Chondrocyte (in vitro differentiated cells): ENCODE measurements around the gene ANKRD16. TPM values are rescaled to one million over a fixed set of nuclear protein-coding genes. Genes with fewer than 3 reads are reported as not detected.
A peak's percentile ranks its signal among the peaks of the same experiment; 100 is the strongest.

Source experiments
- DNase-seq: peaks from one replicate; pipeline ENCODE4 v3.0.0; 2021; ENCODE audit warnings: mixed read lengths, low spot score
- H3K27ac Mint-ChIP-seq: one replicate; pipeline ENCODE4 v1.8.0; 2021; ENCODE audit warnings: mild to moderate bottlenecking, moderate library complexity, mixed read lengths; ENCODE audit not compliant: unreplicated experiment
- H3K27me3 Mint-ChIP-seq: 2 replicates; pipeline ENCODE4 v1.8.0; 2021; ENCODE audit warnings: low read depth, mixed read lengths
- H3K36me3 Mint-ChIP-seq: 2 replicates; pipeline ENCODE4 v1.8.0; 2021; ENCODE audit warnings: low read depth, mixed read lengths
- H3K4me1 Mint-ChIP-seq: 2 replicates; pipeline ENCODE4 v1.8.0; 2021; ENCODE audit warnings: low read depth, mild to moderate bottlenecking, mixed read lengths
- H3K4me3 Mint-ChIP-seq: one replicate; pipeline ENCODE4 v1.8.0; 2021; ENCODE audit warnings: mild to moderate bottlenecking, moderate library complexity, mixed read lengths; ENCODE audit not compliant: unreplicated experiment
- H3K9me3 Mint-ChIP-seq: 2 replicates; pipeline ENCODE4 v1.8.0; 2021; ENCODE audit warnings: low read depth, mixed read lengths
- total RNA-seq: library from RNA; stranded (reverse); gene quantifications from 3 replicates; pipeline ENCODE4 v1.2.1, GENCODE V29; 2021
- TF ChIP-seq, protein P1 (sequence below): fragments of 200-600 bp; sonication (generic); IDR thresholded peaks from 2 replicates; pipeline ENCODE4 v1.5.0; 2021; ENCODE audit warnings: antibody characterized with exemption, mild to moderate bottlenecking, moderate library complexity

Gene ANKRD16
- total RNA-seq, 1 donor from 2014 or later = 5.8 TPM

DNA sequence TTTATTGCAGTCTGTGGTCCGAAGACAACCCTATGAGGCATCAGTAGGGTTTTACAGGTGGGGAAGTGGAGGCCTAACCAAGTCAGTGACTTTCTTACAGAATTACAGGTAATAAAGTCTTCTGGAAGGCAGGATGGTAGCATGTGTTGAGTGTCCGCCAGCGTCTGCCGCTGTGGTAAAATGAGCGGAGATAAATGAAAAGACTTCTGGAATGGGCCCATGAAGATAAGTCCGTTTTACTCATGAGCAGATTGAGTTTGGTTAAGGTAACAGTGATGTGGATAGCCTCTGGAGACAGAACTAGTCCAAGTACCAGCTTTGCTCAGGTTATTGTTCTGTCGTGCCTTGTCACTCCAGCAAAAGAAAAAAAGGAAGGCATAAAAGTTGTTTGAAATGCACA lies 1.3 kb upstream of the ANKRD16 start:
- Mint-ChIP-seq H3K27me3 (no peaks in the 10 kb centered on the region), H3K36me3 (peaks cover 6% of the 10 kb centered on the region), H3K4me3 (peak overlapping the region; percentile 85), H3K27ac (peak overlapping the region; percentile 91), H3K9me3 (no peaks in the 10 kb centered on the region), H3K4me1 (peaks cover 46% of the 10 kb centered on the region)
- TF ChIP-seq, protein P1, sequence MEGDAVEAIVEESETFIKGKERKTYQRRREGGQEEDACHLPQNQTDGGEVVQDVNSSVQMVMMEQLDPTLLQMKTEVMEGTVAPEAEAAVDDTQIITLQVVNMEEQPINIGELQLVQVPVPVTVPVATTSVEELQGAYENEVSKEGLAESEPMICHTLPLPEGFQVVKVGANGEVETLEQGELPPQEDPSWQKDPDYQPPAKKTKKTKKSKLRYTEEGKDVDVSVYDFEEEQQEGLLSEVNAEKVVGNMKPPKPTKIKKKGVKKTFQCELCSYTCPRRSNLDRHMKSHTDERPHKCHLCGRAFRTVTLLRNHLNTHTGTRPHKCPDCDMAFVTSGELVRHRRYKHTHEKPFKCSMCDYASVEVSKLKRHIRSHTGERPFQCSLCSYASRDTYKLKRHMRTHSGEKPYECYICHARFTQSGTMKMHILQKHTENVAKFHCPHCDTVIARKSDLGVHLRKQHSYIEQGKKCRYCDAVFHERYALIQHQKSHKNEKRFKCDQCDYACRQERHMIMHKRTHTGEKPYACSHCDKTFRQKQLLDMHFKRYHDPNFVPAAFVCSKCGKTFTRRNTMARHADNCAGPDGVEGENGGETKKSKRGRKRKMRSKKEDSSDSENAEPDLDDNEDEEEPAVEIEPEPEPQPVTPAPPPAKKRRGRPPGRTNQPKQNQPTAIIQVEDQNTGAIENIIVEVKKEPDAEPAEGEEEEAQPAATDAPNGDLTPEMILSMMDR = no peak
- no peak for DNase-seq

DNA sequence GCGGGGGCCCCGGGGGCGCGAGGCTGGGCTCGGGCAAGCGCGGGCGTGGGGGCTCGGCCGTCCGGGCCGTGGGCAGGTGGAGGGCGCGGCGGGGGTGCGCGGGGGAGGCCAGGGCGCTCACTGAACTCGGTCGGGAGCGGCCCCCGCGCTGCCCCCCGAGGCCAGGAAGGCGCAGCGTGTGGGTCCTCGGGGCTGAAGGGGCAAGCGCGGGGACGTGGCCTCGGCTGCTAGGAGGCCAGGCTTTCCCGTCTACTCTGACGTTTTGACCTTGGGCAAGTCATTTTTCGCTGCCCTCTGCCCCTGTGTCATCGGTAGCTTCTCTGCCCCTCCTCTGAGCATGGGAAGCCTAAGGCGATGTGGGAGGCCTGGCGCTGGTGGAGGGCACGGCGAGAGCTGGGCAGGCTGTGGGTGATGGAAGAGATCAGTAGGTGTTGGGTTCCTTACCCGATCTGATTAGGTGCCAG lies 791 bp upstream of the ANKRD16 start:
- peaks cover 46% of the 10 kb centered on the region for H3K4me1 Mint-ChIP-seq
- peaks cover 3% of the 10 kb centered on the region for H3K36me3 Mint-ChIP-seq
- no peaks in the 10 kb centered on the region for H3K9me3 Mint-ChIP-seq
- no peaks in the 10 kb centered on the region for H3K27me3 Mint-ChIP-seq
- DNase-seq = no peak
- peak overlapping the region; percentile 91 for H3K27ac Mint-ChIP-seq
- peak overlapping the region; percentile 85 for H3K4me3 Mint-ChIP-seq
- TF ChIP-seq, protein P1 = no peak

DNA sequence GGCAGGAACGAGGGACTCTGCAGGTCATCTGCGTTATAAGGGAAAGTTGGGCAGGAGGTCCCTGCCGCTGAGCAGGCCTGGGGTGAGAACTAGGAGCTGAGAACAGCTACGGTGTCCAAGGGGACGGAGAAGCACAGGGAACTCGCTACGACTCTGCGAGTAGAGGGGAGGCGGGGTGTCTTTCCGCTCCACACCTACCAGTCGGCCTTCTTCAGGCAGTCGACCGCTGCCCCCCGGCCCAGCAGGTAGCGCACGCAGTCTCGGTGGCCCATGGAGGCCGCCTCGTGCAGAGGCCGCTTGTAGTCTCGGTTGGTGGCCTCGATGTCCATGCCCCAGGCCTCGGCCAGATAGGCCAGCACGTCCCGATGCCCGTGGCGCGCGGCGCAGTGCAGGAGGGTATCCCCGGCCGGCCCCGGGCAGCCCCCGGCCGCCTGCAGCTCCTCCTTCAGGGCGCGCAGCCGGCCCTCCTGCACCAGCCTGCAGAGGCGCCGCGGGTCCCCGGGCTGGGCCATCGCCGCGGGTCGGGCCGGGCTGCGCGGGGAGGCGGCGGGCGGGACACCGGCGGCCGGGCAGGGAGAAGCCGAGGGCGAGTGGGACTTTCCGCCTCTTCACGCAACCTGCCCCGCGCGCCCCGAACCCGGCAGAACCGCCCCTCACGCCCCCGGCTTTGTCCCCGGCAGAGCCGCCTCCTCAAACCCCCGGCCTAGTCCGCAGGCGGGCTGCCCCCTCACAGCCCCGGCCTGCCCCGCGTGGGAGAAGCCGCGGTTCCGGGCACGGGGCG lies 660 bp downstream of the ANKRD16 start:
- no peak for DNase-seq
- Mint-ChIP-seq H3K4me3 (peak overlapping the region; percentile 87), H3K9me3 (no peaks in the 10 kb centered on the region), H3K27me3 (no peaks in the 10 kb centered on the region), H3K27ac (peak overlapping the region; percentile 93), H3K36me3 (peaks cover 9% of the 10 kb centered on the region), H3K4me1 (peaks cover 46% of the 10 kb centered on the region)
- TF ChIP-seq, protein P1 = peak; percentile 44

DNA sequence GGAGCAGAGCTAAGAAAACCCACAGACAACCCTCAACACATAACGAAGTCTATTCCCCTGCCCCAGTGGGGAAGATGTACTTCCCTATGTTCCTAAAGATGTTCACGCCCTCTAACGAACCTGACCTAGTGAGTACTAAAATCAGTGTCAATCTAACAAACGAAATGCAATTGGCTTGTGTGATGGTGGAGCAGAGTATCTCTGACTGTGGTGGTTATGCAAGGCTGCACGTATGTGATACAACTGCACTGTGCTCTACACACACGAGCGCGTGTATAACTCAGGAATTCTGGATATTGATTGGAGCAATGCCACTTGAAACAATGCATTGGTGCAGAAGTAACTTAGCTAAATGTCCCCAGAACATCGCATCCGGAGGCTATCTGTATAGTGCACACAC lies 1.3 kb downstream of the ANKRD16 start:
- Mint-ChIP-seq H3K27ac (peak overlapping the region; percentile 93), H3K9me3 (no peaks in the 10 kb centered on the region), H3K27me3 (no peaks in the 10 kb centered on the region), H3K4me3 (peak overlapping the region; percentile 87), H3K36me3 (peaks cover 12% of the 10 kb centered on the region), H3K4me1 (peaks cover 44% of the 10 kb centered on the region)
- TF ChIP-seq, protein P1 = no peak
- no peak for DNase-seq

DNA sequence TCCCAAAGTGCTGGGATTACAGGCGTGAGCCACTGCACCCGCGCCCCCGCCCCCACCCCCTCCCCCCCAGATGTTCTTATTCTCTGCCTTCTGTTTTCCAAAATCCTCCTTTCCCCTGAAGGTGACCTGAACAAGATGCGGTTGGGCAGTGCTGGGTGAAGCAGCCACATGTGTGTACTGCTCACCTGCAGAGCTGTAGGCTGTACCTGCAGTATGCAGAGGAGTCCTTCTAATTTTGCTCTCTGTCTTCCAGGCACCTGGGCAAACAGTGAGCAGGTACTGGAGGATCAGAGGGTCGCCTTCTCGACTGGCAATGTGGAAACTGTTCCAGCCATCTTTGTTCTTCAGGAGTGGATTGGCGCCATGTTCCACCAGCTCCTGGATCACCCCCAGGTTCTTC lies 2.1 kb downstream of the ANKRD16 start:
- H3K4me3 Mint-ChIP-seq = peak overlapping the region; percentile 87
- H3K9me3 Mint-ChIP-seq = no peaks in the 10 kb centered on the region
- H3K36me3 Mint-ChIP-seq = peaks cover 17% of the 10 kb centered on the region
- H3K27me3 Mint-ChIP-seq = no peaks in the 10 kb centered on the region
- H3K4me1 Mint-ChIP-seq = peaks cover 40% of the 10 kb centered on the region
- DNase-seq = no peak
- no peak overlapping the region for H3K27ac Mint-ChIP-seq
- TF ChIP-seq, protein P1 = no peak
